ENCODE data around the gene SV2C.

- TF ChIP-seq EZH2 (IDR thresholded peaks at IDR 0.05; ENCODE audit: borderline replicate concordance, low read depth, low read length, severe bottlenecking): no peak
- peak; percentile 77 for TF ChIP-seq CTCF (IDR thresholded peaks at IDR 0.05; ENCODE audit: borderline replicate concordance, extremely low read depth, low read length, poor library complexity, severe bottlenecking)
Observed at GRCh38 chr5:76256116-76256889, 173.1 kb downstream of the SV2C start.
